Body of pancreas (tissue), 4 donors: ENCODE results near the gene BMP7. TPM values are rescaled to one million over a fixed set of nuclear protein-coding genes. Genes with fewer than 3 reads are reported as not detected.

Experiments used
- ATAC-seq: fragments of 150-250 bp; one replicate; pipeline ENCODE4 v1.9.1; 2016
- DNase-seq, 4 donors: peaks; one replicate each; pipeline ENCODE4 v3.0.0-alpha.2; 2019
- H3K27ac ChIP-seq, 4 donors: fragments of 200-600 bp; sonication (generic); 1 replicate in 3 of 4; 2 replicates in 1 of 4; pipeline versions ENCODE4 v1.5.1 to v1.6.1; 2016 to 2019; ENCODE audit warnings: mild to moderate bottlenecking in 1 of 4, mixed read lengths in 1 of 4, moderate library complexity in 1 of 4
- H3K27me3 ChIP-seq, 2 donors: fragments of 200-600 bp; sonication (generic); one replicate each; pipeline ENCODE4 v1.6.0; 2016; ENCODE audit warnings: mild to moderate bottlenecking in 1 of 2
- H3K36me3 ChIP-seq, 2 donors: fragments of 200-600 bp; sonication (generic); replicated peaks in 1 of 2; 2 replicates each; pipeline ENCODE4 v1.5.1; 2016; ENCODE audit warnings: low read depth in 2 of 2; ENCODE audit not compliant: insufficient read depth in 1 of 2
- H3K4me1 ChIP-seq: fragments of 200-600 bp; sonication (generic); one replicate; pipeline ENCODE4 v1.6.0; 2016
- H3K4me3 ChIP-seq, 2 donors: fragments of 200-600 bp; sonication (generic); 1 replicate in 1 of 2; 2 replicates in 1 of 2; pipeline ENCODE4 v1.5.1; 2016 to 2019
- H3K9me3 ChIP-seq, 3 donors: fragments of 200-600 bp; sonication (generic); 1 replicate in 2 of 3; 2 replicates in 1 of 3; pipeline ENCODE4 v1.5.1; 2016
- POLR2A ChIP-seq, 3 donors: fragments of 450-650 bp; IDR thresholded peaks; one replicate each; pipeline ENCODE4 v1.6.1; 2016; ENCODE audit warnings: antibody characterized with exemption in 3 of 3, mild to moderate bottlenecking in 2 of 3
- WGBS, 2 donors: methylation state at CpG; one replicate each; pipeline ENCODE4 v1.1.5; 2017; 5-methylcytosine and 5-hydroxymethylcytosine counted together
- intact Hi-C: fragments of 100-400 bp; cut with DNase I; formaldehyde crosslinking; loops from one replicate; pipeline ENCODE4 v1.15.1; 2023
- total RNA-seq, 2 donors: library from RNA; depleted of rRNA; stranded (reverse); fragments of >200 nt; gene quantifications; one replicate each; pipeline ENCODE4 v1.1.0, GENCODE V29; 2016
- TF ChIP-seq, protein P1 (sequence below), 7 experiments: fragments of 450-650 bp in 4 of 7; fragments of 200-600 bp in 3 of 7; sonication (generic) in 3 of 7; IDR thresholded peaks; one replicate each; pipeline ENCODE4 v1.5.1; 2016 to 2019; ENCODE audit warnings: antibody characterized with exemption in 7 of 7

BMP7 gene
- total RNA-seq, 2 donors from 2014 or later, result 4.2 TPM; not detected in 1

DNA sequence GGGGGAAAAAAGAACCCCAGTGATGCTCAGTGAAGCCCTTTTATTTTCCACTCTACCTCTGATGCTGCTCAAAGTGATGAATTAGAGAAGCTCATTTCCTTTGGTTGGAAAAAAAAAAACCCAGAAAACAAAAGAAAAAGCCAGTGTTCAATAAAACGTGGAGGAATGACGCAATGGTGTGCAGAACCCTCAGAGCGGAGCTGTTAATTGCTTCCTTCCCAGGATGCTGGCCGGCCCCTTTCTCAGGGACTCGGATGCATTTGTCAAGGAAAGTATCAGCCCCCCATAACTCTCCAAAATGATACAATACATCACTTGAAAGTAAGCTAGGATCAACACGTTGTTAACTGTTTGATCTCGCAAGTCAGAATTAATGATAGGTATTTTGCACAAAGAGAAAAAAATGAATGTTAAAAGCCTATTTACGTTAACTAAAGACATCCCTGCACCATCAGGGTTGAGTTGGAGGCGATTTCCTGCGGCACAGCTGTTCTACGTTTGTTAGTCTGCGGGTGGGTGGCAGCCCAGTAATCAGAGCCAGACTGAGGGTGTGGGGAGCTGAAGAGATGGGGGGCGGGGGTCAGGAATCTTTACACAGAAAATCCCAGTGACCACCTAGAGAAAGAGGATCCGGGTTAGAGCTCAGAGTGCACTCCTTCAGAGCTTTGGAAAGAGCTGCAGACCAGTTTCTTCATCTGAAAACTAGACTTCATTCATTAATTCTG is 132.4 kb downstream of the BMP7 start:
- TF ChIP-seq POLR2A (IDR thresholded peaks at IDR 0.05), result no peak
- TF ChIP-seq, protein P1, sequence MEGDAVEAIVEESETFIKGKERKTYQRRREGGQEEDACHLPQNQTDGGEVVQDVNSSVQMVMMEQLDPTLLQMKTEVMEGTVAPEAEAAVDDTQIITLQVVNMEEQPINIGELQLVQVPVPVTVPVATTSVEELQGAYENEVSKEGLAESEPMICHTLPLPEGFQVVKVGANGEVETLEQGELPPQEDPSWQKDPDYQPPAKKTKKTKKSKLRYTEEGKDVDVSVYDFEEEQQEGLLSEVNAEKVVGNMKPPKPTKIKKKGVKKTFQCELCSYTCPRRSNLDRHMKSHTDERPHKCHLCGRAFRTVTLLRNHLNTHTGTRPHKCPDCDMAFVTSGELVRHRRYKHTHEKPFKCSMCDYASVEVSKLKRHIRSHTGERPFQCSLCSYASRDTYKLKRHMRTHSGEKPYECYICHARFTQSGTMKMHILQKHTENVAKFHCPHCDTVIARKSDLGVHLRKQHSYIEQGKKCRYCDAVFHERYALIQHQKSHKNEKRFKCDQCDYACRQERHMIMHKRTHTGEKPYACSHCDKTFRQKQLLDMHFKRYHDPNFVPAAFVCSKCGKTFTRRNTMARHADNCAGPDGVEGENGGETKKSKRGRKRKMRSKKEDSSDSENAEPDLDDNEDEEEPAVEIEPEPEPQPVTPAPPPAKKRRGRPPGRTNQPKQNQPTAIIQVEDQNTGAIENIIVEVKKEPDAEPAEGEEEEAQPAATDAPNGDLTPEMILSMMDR (IDR thresholded peaks at IDR 0.05), result no peak
- H3K36me3 ChIP-seq, result no peaks in the 10 kb centered on the region
- H3K4me1 ChIP-seq, result no peaks in the 10 kb centered on the region
- 29 to 38% methylated on average over 14 of the region's 14 CpGs for WGBS, 2 donors
- ATAC-seq (no peak), DNase-seq (no peak)
- H3K27me3 ChIP-seq, result no peaks in the 10 kb centered on the region
- intact Hi-C loops, result no loop called here
- H3K27ac ChIP-seq, result no peak overlapping the region
- no peak overlapping the region for H3K4me3 ChIP-seq
- no peaks in the 10 kb centered on the region for H3K9me3 ChIP-seq

DNA sequence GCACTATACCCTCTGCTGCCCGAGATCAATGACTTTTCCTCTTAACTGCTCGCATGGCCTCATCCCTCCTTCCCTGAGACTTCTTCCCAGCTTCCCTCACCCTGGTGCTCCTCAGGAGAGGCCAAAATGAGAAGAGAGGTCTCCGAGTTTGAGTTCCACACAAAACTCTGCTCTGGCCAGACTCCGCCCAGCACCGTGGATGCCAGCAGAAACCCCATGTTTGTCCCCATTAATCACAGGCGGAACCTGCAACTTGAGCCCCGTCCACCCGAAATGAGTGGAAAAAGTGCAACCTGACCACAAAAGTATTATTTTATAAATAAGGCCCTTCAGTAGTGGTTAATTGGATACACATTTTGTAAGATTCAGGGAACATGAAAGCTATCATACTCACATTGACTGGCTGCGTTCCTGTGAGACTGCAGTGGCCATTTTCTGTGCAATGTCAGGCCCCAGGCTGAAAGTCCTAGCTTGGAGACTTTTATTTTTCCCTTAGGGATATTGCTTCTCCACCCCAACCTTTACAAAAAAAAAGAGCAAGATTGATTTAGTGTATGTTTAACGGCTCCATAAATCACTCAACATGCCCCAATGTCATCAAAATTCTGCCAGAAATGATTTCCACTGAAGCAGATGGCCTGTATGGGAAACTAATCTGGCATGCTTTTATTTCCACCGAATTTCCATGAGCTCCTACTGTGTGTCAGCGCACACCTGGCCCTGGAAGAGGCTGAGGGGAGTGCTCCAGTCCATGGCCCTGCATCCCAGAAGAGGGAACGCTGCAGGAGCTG is 134.6 kb downstream of the BMP7 start:
- TF ChIP-seq, protein P1 (IDR thresholded peaks at IDR 0.05), result no peak
- no peak for TF ChIP-seq POLR2A (IDR thresholded peaks at IDR 0.05)
- H3K4me3 ChIP-seq, result no peak overlapping the region
- no peak overlapping the region for H3K27ac ChIP-seq
- H3K36me3 ChIP-seq, result no peaks in the 10 kb centered on the region
- H3K27me3 ChIP-seq, result no peaks in the 10 kb centered on the region
- no peak for DNase-seq
- WGBS, 2 donors, result 65 to 69% methylated on average over 13 of the region's 13 CpGs
- intact Hi-C loops, result no loop called here
- no peaks in the 10 kb centered on the region for H3K4me1 ChIP-seq
- no peaks in the 10 kb centered on the region for H3K9me3 ChIP-seq
- no peak for ATAC-seq

DNA sequence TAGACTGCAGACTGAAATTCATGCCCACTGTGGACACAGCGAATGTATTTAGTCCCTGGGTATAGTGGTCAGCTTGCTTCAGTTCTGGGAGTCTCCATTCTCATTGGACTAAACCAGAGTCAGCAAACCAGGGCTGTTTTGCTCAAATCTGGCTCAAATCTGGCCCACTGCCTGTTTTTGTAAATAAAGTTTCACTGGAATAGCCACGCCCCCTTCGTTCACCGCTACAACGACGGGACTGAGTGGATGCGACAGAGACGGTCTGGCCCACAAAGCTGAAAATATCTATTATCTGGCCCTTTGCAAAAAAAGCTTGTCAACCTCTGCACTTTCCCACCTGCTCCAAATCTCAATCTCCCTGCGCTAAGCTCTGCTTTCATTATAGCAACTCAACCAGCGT is 135.4 kb downstream of the BMP7 start:
- Histone ChIP-seq H3K4me3 (no peak overlapping the region), H3K9me3 (no peaks in the 10 kb centered on the region), H3K4me1 (no peaks in the 10 kb centered on the region), H3K27me3 (no peaks in the 10 kb centered on the region), H3K27ac (no peak overlapping the region), H3K36me3 (no peaks in the 10 kb centered on the region)
- no peak for ATAC-seq
- DNase-seq, result no peak
- intact Hi-C loops, result no loop called here
- WGBS, 2 donors, result 76 to 79% methylated on average over 10 of the region's 10 CpGs
- TF ChIP-seq, protein P1 (IDR thresholded peaks at IDR 0.05), result no peak
- TF ChIP-seq POLR2A (IDR thresholded peaks at IDR 0.05), result no peak

DNA sequence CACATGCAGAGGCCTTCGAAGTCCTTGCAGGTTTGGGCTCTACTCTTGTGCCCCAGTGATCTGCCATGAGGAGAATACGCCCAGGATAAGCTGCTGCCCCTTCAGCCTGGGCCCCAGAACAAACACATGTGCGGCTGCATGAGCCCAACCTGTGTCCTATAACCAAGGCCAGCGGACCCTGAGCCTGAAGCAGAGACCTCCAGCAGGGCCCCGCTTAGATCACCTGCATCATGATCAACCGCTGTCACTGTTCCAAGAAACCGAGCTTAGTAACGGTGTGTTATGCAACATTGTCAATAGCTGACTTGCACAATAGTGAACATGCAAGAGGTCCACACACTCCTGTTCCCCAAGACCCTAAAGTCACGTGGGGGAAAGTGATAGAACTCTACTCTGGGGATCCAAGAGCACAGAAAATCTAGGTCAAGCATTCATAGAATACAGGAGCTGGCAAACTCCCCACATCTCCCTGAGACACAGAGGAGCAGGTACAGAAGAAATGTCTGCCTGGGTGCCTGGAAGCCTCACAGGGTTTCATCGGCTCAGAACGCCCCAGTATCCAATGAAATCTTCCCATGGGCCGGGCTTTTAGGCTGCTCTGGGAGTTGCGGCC is 136.2 kb downstream of the BMP7 start:
- H3K36me3 ChIP-seq, result no peaks in the 10 kb centered on the region
- H3K4me1 ChIP-seq, result no peaks in the 10 kb centered on the region
- 37 to 46% methylated on average over 7 to 13 of the region's 13 CpGs for WGBS, 2 donors
- DNase-seq, result peak in 1 of 4 donors; percentile 18
- no peak overlapping the region for H3K4me3 ChIP-seq
- H3K9me3 ChIP-seq, result no peaks in the 10 kb centered on the region
- intact Hi-C loops, result no loop called here
- no peak for ATAC-seq
- H3K27ac ChIP-seq, result no peak overlapping the region
- TF ChIP-seq, protein P1 (IDR thresholded peaks at IDR 0.05), result no peak
- TF ChIP-seq POLR2A (IDR thresholded peaks at IDR 0.05), result no peak
- H3K27me3 ChIP-seq, result no peaks in the 10 kb centered on the region
